ENCODE data around the gene SLC17A9. TPM values are rescaled to one million over a fixed set of nuclear protein-coding genes. Genes with fewer than 3 reads are reported as not detected.

SLC17A9 gene
- total and polyA plus RNA-seq, 10 of the 15 experiments (the other 5 are each of a cell fraction or from before 2014, with no cell fraction given): 0.72 to 74.1 (median 29.4) TPM

DNA sequence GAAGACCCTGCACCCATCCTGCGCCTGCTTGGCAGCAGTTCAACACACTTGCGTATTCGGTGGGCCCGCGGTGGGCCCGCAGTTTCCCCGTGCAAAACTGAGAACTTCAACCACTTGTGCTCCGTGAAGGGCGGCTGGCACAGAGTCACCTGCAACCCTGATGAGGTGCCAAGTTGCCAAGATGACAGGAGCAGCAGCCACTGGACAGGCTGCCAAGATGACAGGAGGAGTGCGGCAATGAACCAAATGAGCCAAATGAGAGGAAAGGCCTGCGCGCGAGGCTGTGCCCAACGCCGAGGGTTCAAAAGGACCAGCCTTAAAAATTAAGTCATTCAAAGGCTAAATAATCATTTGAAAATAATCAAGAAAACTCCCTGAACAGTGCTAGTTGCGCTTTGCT is 46.3 kb upstream of the SLC17A9 start (continued):
- TF ChIP-seq, protein P1, sequence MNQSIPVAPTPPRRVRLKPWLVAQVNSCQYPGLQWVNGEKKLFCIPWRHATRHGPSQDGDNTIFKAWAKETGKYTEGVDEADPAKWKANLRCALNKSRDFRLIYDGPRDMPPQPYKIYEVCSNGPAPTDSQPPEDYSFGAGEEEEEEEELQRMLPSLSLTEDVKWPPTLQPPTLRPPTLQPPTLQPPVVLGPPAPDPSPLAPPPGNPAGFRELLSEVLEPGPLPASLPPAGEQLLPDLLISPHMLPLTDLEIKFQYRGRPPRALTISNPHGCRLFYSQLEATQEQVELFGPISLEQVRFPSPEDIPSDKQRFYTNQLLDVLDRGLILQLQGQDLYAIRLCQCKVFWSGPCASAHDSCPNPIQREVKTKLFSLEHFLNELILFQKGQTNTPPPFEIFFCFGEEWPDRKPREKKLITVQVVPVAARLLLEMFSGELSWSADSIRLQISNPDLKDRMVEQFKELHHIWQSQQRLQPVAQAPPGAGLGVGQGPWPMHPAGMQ (IDR thresholded peaks at IDR 0.05; ENCODE audit: borderline replicate concordance): no peak
- TF ChIP-seq RCOR1 (conservative IDR thresholded peaks at IDR 0.05; ENCODE audit: low read depth, low read length): no peak

DNA sequence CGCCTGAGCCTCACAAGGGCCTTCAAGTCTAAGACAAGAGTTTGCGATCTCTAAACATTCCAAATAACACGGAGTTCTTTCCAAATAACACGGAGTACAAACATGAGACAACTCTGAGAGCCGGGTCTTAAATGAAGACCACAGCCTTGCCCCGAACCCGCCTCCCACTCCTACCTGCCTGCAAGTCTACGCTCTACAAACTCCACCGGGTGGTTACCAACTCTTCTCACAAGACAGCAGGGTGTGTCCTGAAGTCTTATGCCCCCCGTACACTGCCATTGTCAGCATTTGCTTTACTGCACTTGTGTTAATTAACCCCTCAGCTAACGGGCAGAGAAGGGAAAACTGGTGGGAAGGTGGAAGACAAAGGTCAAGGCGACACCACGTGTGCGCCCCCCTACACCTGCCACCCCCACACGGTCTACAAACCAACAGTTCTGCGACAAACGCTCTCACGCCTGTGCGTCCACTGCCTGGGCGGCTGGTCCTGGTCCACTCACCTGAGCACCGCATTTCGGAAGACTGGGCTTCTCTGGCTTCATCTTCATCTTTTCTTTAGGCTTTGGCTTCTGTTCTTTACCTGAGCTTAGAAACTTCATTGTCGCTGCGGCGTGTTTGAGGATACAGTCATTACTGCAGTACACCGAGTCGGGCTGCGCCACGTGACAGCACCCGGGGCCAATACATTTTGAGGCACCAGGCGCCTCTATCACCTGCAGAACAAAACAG is 45.7 kb upstream of the SLC17A9 start:
- ChIA-PET POLR2A (interaction anchor here (0.5 kb wide), 1 partner anchor 31 kb away, joined by 3 read pairs; no protein-coding TSS in a partner anchor), RAD21 (ENCODE audit: unreplicated experiment) (interaction anchor here (1.4 to 1.8 kb wide), 2 partner anchors 10 to 102 kb away, joined by 6 to 7 read pairs; no protein-coding TSS in a partner anchor), SMC1A (ENCODE audit: uncharacterized antibody, unreplicated experiment) (interaction anchor here (1.1 to 2.3 kb wide), 5 partner anchors 10 to 47 kb away, joined by 3 to 8 read pairs (median 7); no protein-coding TSS in a partner anchor), CTCF (interaction anchor here (0.6 to 2.8 kb wide), 10 partner anchors 9 to 47 kb away, joined by 3 to 27 read pairs (median 6); partner anchors contain the start of genes GID8 and SLC17A9)
- no peaks in the 10 kb centered on the region for H3K9me3 ChIP-seq (replicated peaks; ENCODE audit: control insufficient read depth, insufficient read depth, low read length)
- intact Hi-C loops (cut with micrococcal nuclease; ENCODE audit: unreplicated experiment) (no loop called here), in situ Hi-C loops (cut with MboI) (no loop called here)
- no peak overlapping the region for H2AFZ ChIP-seq (ENCODE audit: control insufficient read depth, low read depth, low read length)
- no TSS peak for BruUV-seq (replicated peaks)
- H3K79me2 ChIP-seq (ENCODE audit: control insufficient read depth, insufficient read depth, low read length): peaks cover 1% of the 10 kb centered on the region; the same call in 1 of the 2 replicates
- WGBS (ENCODE audit: insufficient coverage, insufficient replicate concordance, low lambda C conversion rate, missing lambda C conversion rate): 92% methylated on average over 31 of the region's 31 CpGs
- no peak overlapping the region for H3K27ac ChIP-seq (ENCODE audit: control insufficient read depth, insufficient read depth)
- H4K20me1 ChIP-seq (ENCODE audit: control insufficient read depth, insufficient read depth): peaks cover 2% of the 10 kb centered on the region; the same call in 1 of the 2 replicates
- no peaks in the 10 kb centered on the region for H3K4me1 ChIP-seq (ENCODE audit: control insufficient read depth, insufficient read depth, low read length)
- no peak overlapping the region for H3K9ac ChIP-seq (ENCODE audit: control insufficient read depth, insufficient read depth, low read length)
- H3K4me2 ChIP-seq (ENCODE audit: control insufficient read depth, insufficient read depth): no peak overlapping the region
- DNase-seq (ENCODE audit: low read depth, low spot score) (no peak), ATAC-seq (no peak), FAIRE-seq (no peak)
- H3K4me3 ChIP-seq: no peak overlapping the region
- H3K36me3 ChIP-seq (ENCODE audit: control insufficient read depth in 2 of 2, insufficient read depth in 2 of 2, low read length in 1 of 2): peaks cover 51% of the 10 kb centered on the region in 2 experiments
- no peaks in the 10 kb centered on the region for H3K27me3 ChIP-seq (replicated peaks in 1 of 2; ENCODE audit: control insufficient read depth in 2 of 2, insufficient read depth in 2 of 2, low read length in 1 of 2)
- TF ChIP-seq SREBF1 (IDR thresholded peaks at IDR 0.05; ENCODE audit: low read length): no peak
- TF ChIP-seq SPI1 (IDR thresholded peaks at IDR 0.05; ENCODE audit: borderline replicate concordance, insufficient read depth, low read depth, low read length): no peak
- TF ChIP-seq TCF12 (IDR thresholded peaks at IDR 0.05; ENCODE audit: low read depth, low read length): no peak
- no peak for TF ChIP-seq NFIC (IDR thresholded peaks at IDR 0.05; ENCODE audit: low read depth, low read length)
- TF ChIP-seq, protein P2, sequence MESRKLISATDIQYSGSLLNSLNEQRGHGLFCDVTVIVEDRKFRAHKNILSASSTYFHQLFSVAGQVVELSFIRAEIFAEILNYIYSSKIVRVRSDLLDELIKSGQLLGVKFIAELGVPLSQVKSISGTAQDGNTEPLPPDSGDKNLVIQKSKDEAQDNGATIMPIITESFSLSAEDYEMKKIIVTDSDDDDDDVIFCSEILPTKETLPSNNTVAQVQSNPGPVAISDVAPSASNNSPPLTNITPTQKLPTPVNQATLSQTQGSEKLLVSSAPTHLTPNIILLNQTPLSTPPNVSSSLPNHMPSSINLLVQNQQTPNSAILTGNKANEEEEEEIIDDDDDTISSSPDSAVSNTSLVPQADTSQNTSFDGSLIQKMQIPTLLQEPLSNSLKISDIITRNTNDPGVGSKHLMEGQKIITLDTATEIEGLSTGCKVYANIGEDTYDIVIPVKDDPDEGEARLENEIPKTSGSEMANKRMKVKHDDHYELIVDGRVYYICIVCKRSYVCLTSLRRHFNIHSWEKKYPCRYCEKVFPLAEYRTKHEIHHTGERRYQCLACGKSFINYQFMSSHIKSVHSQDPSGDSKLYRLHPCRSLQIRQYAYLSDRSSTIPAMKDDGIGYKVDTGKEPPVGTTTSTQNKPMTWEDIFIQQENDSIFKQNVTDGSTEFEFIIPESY (IDR thresholded peaks at IDR 0.05): no peak
- no peak for TF ChIP-seq NFYA (IDR thresholded peaks at IDR 0.05; ENCODE audit: borderline replicate concordance, low read depth, low read length)
- no peak for TF ChIP-seq SRF (IDR thresholded peaks at IDR 0.05; ENCODE audit: low read depth in 2 of 2, low read length in 2 of 2)
- TF ChIP-seq, protein P3, sequence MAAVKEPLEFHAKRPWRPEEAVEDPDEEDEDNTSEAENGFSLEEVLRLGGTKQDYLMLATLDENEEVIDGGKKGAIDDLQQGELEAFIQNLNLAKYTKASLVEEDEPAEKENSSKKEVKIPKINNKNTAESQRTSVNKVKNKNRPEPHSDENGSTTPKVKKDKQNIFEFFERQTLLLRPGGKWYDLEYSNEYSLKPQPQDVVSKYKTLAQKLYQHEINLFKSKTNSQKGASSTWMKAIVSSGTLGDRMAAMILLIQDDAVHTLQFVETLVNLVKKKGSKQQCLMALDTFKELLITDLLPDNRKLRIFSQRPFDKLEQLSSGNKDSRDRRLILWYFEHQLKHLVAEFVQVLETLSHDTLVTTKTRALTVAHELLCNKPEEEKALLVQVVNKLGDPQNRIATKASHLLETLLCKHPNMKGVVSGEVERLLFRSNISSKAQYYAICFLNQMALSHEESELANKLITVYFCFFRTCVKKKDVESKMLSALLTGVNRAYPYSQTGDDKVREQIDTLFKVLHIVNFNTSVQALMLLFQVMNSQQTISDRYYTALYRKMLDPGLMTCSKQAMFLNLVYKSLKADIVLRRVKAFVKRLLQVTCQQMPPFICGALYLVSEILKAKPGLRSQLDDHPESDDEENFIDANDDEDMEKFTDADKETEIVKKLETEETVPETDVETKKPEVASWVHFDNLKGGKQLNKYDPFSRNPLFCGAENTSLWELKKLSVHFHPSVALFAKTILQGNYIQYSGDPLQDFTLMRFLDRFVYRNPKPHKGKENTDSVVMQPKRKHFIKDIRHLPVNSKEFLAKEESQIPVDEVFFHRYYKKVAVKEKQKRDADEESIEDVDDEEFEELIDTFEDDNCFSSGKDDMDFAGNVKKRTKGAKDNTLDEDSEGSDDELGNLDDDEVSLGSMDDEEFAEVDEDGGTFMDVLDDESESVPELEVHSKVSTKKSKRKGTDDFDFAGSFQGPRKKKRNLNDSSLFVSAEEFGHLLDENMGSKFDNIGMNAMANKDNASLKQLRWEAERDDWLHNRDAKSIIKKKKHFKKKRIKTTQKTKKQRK (IDR thresholded peaks at IDR 0.05; ENCODE audit: low read depth, low read length): no peak
- no peak for TF ChIP-seq CHD1 (IDR thresholded peaks at IDR 0.05; ENCODE audit: low read depth, low read length)
- TF ChIP-seq, protein P4, sequence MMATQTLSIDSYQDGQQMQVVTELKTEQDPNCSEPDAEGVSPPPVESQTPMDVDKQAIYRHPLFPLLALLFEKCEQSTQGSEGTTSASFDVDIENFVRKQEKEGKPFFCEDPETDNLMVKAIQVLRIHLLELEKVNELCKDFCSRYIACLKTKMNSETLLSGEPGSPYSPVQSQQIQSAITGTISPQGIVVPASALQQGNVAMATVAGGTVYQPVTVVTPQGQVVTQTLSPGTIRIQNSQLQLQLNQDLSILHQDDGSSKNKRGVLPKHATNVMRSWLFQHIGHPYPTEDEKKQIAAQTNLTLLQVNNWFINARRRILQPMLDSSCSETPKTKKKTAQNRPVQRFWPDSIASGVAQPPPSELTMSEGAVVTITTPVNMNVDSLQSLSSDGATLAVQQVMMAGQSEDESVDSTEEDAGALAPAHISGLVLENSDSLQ (IDR thresholded peaks at IDR 0.05): no peak
- TF ChIP-seq IKZF2 (IDR thresholded peaks at IDR 0.05): no peak
- TF ChIP-seq DPF2 (IDR thresholded peaks at IDR 0.05): no peak
